OCI-LY1 (cell line): ENCODE results near the gene BICD1.
"Not testable (repeated sequence)": the region's sequence is repeated elsewhere in the genome, so short reads cannot be mapped to it uniquely, and the experiment has no call there.

Source experiments
- H2AFZ ChIP-seq: fragments of 200-600 bp; sonication (generic), shearing (Covaris generic); 2 replicates; pipeline ENCODE4 v1.6.0; 2014; ENCODE audit warnings: antibody characterized with exemption, mild to moderate bottlenecking, low read length
- H3F3A ChIP-seq: fragments of 200-600 bp; sonication (generic), shearing (Covaris generic); 2 replicates; pipeline ENCODE4 v1.6.0; 2014; ENCODE audit warnings: mild to moderate bottlenecking, antibody characterized with exemption, low read length, moderate library complexity; ENCODE audit not compliant: insufficient read depth
- H3K27ac ChIP-seq: fragments of 200-600 bp; sonication (generic); 2 replicates; pipeline ENCODE4 v1.5.1; 2014; ENCODE audit warnings: low read length, mixed run types, mild to moderate bottlenecking, low read depth; ENCODE audit not compliant: poor library complexity, severe bottlenecking
- H3K27me3 ChIP-seq: fragments of 200-600 bp; sonication (generic); 2 replicates; pipeline ENCODE4 v1.6.0; 2014; ENCODE audit warnings: antibody characterized with exemption, mild to moderate bottlenecking, low read length, moderate library complexity; ENCODE audit not compliant: insufficient read depth
- H3K36me3 ChIP-seq: fragments of 200-600 bp; sonication (generic); 2 replicates; pipeline ENCODE4 v1.6.1; 2014; ENCODE audit warnings: mild to moderate bottlenecking, antibody characterized with exemption, low read length, moderate library complexity, mixed read lengths; ENCODE audit not compliant: insufficient read depth
- H3K4me1 ChIP-seq: fragments of 200-600 bp; sonication (generic); 2 replicates; pipeline ENCODE4 v1.5.1; 2014; ENCODE audit warnings: mild to moderate bottlenecking, low read length, moderate library complexity; ENCODE audit not compliant: insufficient read depth, severe bottlenecking
- H3K4me2 ChIP-seq: fragments of 200-600 bp; sonication (generic), shearing (Covaris generic); 2 replicates; pipeline ENCODE4 v1.6.1; 2014; ENCODE audit warnings: low read length
- H3K4me3 ChIP-seq: fragments of 200-600 bp; sonication (generic); 2 replicates; pipeline ENCODE4 v1.5.1; 2014; ENCODE audit warnings: low read length, low read depth, mild to moderate bottlenecking, mixed read lengths; ENCODE audit not compliant: poor library complexity, severe bottlenecking
- H3K79me2 ChIP-seq: fragments of 200-600 bp; shearing (Covaris generic); 2 replicates; pipeline ENCODE4 v1.6.1; 2016; ENCODE audit warnings: mixed run types, low read length, mixed read lengths; ENCODE audit not compliant: insufficient read depth
- H3K9ac ChIP-seq: fragments of 200-600 bp; sonication (generic), shearing (Covaris generic); 2 replicates; pipeline ENCODE4 v1.6.1; 2014; ENCODE audit warnings: mild to moderate bottlenecking, low read length, mixed read lengths
- H3K9me2 ChIP-seq: fragments of 200-600 bp; sonication (generic), shearing (Covaris generic); 2 replicates; pipeline ENCODE4 v1.6.1; 2014; ENCODE audit warnings: low read depth, mild to moderate bottlenecking, low read length, mixed read lengths
- H3K9me3 ChIP-seq: fragments of 200-600 bp; shearing (Covaris generic); 2 replicates; pipeline ENCODE4 v1.6.1; 2014; ENCODE audit warnings: low read length, mixed read lengths
- H4K20me1 ChIP-seq: fragments of 200-600 bp; sonication (generic), shearing (Covaris generic); 2 replicates; pipeline ENCODE4 v1.6.0; 2016; ENCODE audit warnings: mild to moderate bottlenecking, low read length; ENCODE audit not compliant: insufficient read depth
- CTCF ChIP-seq: fragments of 200-600 bp; sonication (generic), shearing (Covaris generic); IDR thresholded peaks from 2 replicates; pipeline ENCODE4 v1.5.1; 2017; ENCODE audit warnings: mild to moderate bottlenecking, antibody characterized with exemption, low read length, moderate library complexity, mixed read lengths
- EZH2 ChIP-seq: fragments of 200-600 bp; sonication (generic), shearing (Covaris generic); IDR thresholded peaks from 2 replicates; pipeline ENCODE4 v1.8.0; 2017; ENCODE audit warnings: borderline replicate concordance, mixed run types, mild to moderate bottlenecking, antibody characterized with exemption, low read length, moderate library complexity, mixed read lengths

BICD1 gene

GRCh38 chr12:32226768-32227167 lies 120.1 kb downstream of the BICD1 start:
- Histone ChIP-seq H3K4me3 (no peak overlapping the region), H3K4me2 (no peak overlapping the region), H3K79me2 (no peaks in the 10 kb centered on the region), H3K27me3 (no peaks in the 10 kb centered on the region), H3K9me2 (no peaks in the 10 kb centered on the region), H3K9me3 (no peaks in the 10 kb centered on the region), H3K27ac (no peak overlapping the region), H2AFZ (no peak overlapping the region), H3K9ac (no peak overlapping the region), H3F3A (no peaks in the 10 kb centered on the region), H3K4me1 (peaks cover 14% of the 10 kb centered on the region), H3K36me3 (peaks cover 34% of the 10 kb centered on the region; the same call in 1 of the 2 replicates), H4K20me1 (no peaks in the 10 kb centered on the region)
- TF ChIP-seq CTCF = no peak

- no peaks in the 10 kb centered on the region for H3K27me3 ChIP-seq
- H3K4me3 ChIP-seq = no peak overlapping the region
- no peaks in the 10 kb centered on the region for H3F3A ChIP-seq
- H3K27ac ChIP-seq = no peak overlapping the region
- no peaks in the 10 kb centered on the region for H3K79me2 ChIP-seq
- H4K20me1 ChIP-seq = no peaks in the 10 kb centered on the region
- no peaks in the 10 kb centered on the region for H3K9me2 ChIP-seq
- peak overlapping the region; percentile 37; the same call in 1 of the 2 replicates for H3K4me2 ChIP-seq
- H3K9ac ChIP-seq = no peak overlapping the region
- H3K9me3 ChIP-seq = no peaks in the 10 kb centered on the region
- H3K36me3 ChIP-seq = peaks cover 15% of the 10 kb centered on the region; the same call in 1 of the 2 replicates
- TF ChIP-seq CTCF (no peak), EZH2 (no peak)
- peaks cover 14% of the 10 kb centered on the region for H3K4me1 ChIP-seq
- no peak overlapping the region for H2AFZ ChIP-seq
Observed at GRCh38 chr12:32229971-32230612, 123.4 kb downstream of the BICD1 start.

GRCh38 chr12:32230613-32230993 lies 124.0 kb downstream of the BICD1 start:
- H3K4me2 ChIP-seq = peak overlapping the region; percentile 37; the same call in 1 of the 2 replicates
- H3K79me2 ChIP-seq = no peaks in the 10 kb centered on the region
- no peaks in the 10 kb centered on the region for H3K27me3 ChIP-seq
- no peak overlapping the region for H3K4me3 ChIP-seq
- peaks cover 12% of the 10 kb centered on the region; the same call in 1 of the 2 replicates for H3K36me3 ChIP-seq
- TF ChIP-seq CTCF (no peak), EZH2 (no peak)
- peak overlapping the region; percentile 35 for H3K27ac ChIP-seq
- H3K9me2 ChIP-seq = no peaks in the 10 kb centered on the region
- no peak overlapping the region for H2AFZ ChIP-seq
- H3K9ac ChIP-seq = no peak overlapping the region
- no peaks in the 10 kb centered on the region for H3K9me3 ChIP-seq
- H3K4me1 ChIP-seq = peaks cover 14% of the 10 kb centered on the region
- no peaks in the 10 kb centered on the region for H3F3A ChIP-seq
- no peaks in the 10 kb centered on the region for H4K20me1 ChIP-seq

- H3K4me2 ChIP-seq, H3K4me3 ChIP-seq, H3K9ac ChIP-seq, H4K20me1 ChIP-seq, H3F3A ChIP-seq, H3K9me3 ChIP-seq, H3K27ac ChIP-seq, H2AFZ ChIP-seq, H3K79me2 ChIP-seq, H3K27me3 ChIP-seq, H3K9me2 ChIP-seq: not testable (repeated sequence)
- Histone ChIP-seq H3K4me1 (peaks cover 14% of the 10 kb centered on the region), H3K36me3 (peaks cover 12% of the 10 kb centered on the region; the same call in 1 of the 2 replicates)
Observed at GRCh38 chr12:32231361-32231760, 124.7 kb downstream of the BICD1 start.
